Measurements from ENCODE around the gene SP1.
A peak's percentile ranks its signal among the peaks of the same experiment; 100 is the strongest.

The SP1 gene

GRCh38 chr12:53451661-53452158 lies 71.7 kb downstream of the SP1 start, which contains the start of gene PCBP2:
Gene PCBP2, plus strand, starts transcription at chr12:53452102. Its CDS starts 2,699 bp downstream, at chr12:53454801.
- peak; percentile 97 for DNase-seq (ENCODE audit: low read depth)

GRCh38 chr12:53452159-53453077 lies 72.4 kb downstream of the SP1 start:
- DNase-seq (ENCODE audit: low read depth) = peak; percentile 64

- no peak for DNase-seq (ENCODE audit: low read depth)
Measured at GRCh38 chr12:53453953-53454640, 74.1 kb downstream of the SP1 start.

- DNase-seq (ENCODE audit: low read depth) = no peak
Measured at GRCh38 chr12:53454707-53455106, 74.7 kb downstream of the SP1 start.

- no peak for DNase-seq (ENCODE audit: low read depth)
Measured at GRCh38 chr12:53456654-53457366, 76.8 kb downstream of the SP1 start.

GRCh38 chr12:53459097-53459496 lies 79.1 kb downstream of the SP1 start:
- DNase-seq (ENCODE audit: low read depth) = no peak

- DNase-seq (ENCODE audit: low read depth) = no peak
Measured at GRCh38 chr12:53461059-53461458, 81.1 kb downstream of the SP1 start.

- DNase-seq (ENCODE audit: low read depth) = no peak
Measured at GRCh38 chr12:53461591-53461990, 81.6 kb downstream of the SP1 start.

GRCh38 chr12:53462935-53463334 lies 83.0 kb downstream of the SP1 start:
- no peak for DNase-seq (ENCODE audit: low read depth)

- no peak for DNase-seq (ENCODE audit: low read depth)
Measured at GRCh38 chr12:53463802-53464560, 84.0 kb downstream of the SP1 start.

- DNase-seq (ENCODE audit: low read depth) = no peak
Measured at GRCh38 chr12:53464685-53465418, 84.9 kb downstream of the SP1 start.

- DNase-seq (ENCODE audit: low read depth) = no peak
Measured at GRCh38 chr12:53465679-53466078, 85.7 kb downstream of the SP1 start.
